Measurements from ENCODE around the gene DOCK6.

GRCh38 chr19:11225815-11226214 is 36.5 kb downstream of the DOCK6 start:
- TF ChIP-seq POLR2AphosphoS5 (IDR thresholded peaks at IDR 0.05; ENCODE audit: insufficient read depth in 1 of 2, low read depth in 1 of 2) = no peak
- TF ChIP-seq, protein P1, sequence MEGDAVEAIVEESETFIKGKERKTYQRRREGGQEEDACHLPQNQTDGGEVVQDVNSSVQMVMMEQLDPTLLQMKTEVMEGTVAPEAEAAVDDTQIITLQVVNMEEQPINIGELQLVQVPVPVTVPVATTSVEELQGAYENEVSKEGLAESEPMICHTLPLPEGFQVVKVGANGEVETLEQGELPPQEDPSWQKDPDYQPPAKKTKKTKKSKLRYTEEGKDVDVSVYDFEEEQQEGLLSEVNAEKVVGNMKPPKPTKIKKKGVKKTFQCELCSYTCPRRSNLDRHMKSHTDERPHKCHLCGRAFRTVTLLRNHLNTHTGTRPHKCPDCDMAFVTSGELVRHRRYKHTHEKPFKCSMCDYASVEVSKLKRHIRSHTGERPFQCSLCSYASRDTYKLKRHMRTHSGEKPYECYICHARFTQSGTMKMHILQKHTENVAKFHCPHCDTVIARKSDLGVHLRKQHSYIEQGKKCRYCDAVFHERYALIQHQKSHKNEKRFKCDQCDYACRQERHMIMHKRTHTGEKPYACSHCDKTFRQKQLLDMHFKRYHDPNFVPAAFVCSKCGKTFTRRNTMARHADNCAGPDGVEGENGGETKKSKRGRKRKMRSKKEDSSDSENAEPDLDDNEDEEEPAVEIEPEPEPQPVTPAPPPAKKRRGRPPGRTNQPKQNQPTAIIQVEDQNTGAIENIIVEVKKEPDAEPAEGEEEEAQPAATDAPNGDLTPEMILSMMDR (IDR thresholded peaks at IDR 0.05) = no peak
